Iris pigment epithelial cell (primary cell): ENCODE results near the gene SOBP.

Experiments used
- DNase-seq: peaks from one replicate; pipeline ENCODE4 v3.0.0-alpha.2; 2011; ENCODE audit warnings: low read depth

Gene SOBP

GRCh38 chr6:107690643-107691061, 200.7 kb downstream of the SOBP start:
- DNase-seq = no peak

GRCh38 chr6:107691062-107691751, 201.3 kb downstream of the SOBP start:
- peak; percentile 59 for DNase-seq

- DNase-seq = peak; percentile 74
Observed at GRCh38 chr6:107692351-107692750, 202.4 kb downstream of the SOBP start.

GRCh38 chr6:107695061-107695720, 205.3 kb downstream of the SOBP start:
- DNase-seq = peak; percentile 33

GRCh38 chr6:107697682-107698081, 207.8 kb downstream of the SOBP start:
- no peak for DNase-seq

GRCh38 chr6:107698146-107698545, 208.2 kb downstream of the SOBP start:
- DNase-seq = peak; percentile 58

GRCh38 chr6:107699254-107699653, 209.3 kb downstream of the SOBP start:
- no peak for DNase-seq

GRCh38 chr6:107699697-107700325, 209.9 kb downstream of the SOBP start:
- DNase-seq = no peak

- no peak for DNase-seq
Observed at GRCh38 chr6:107703606-107704005, 213.7 kb downstream of the SOBP start.

GRCh38 chr6:107704347-107705013, 214.6 kb downstream of the SOBP start:
- DNase-seq = peak; percentile 30

- no peak for DNase-seq
Observed at GRCh38 chr6:107706516-107707115, 216.7 kb downstream of the SOBP start.

GRCh38 chr6:107707346-107708275, 217.7 kb downstream of the SOBP start:
- DNase-seq = no peak

GRCh38 chr6:107708435-107708834, 218.5 kb downstream of the SOBP start:
- no peak for DNase-seq

GRCh38 chr6:107709341-107709740, 219.4 kb downstream of the SOBP start:
- no peak for DNase-seq
